Activated T-cell treated with anti-CD3 and anti-CD28 coated beads, Interleukin-2, amount 50 U/mL, for 72 hours (primary cell): ENCODE data around the gene ETNK2. TPM values are rescaled to one million over a fixed set of nuclear protein-coding genes. Genes with fewer than 3 reads are reported as not detected.

Experiments used
- ATAC-seq, 2 donors: fragments of 150-1000 bp; cut with Tn5 transposase; replicated peaks in 1 of 2; 2 replicates each; pipeline ENCODE4 v1.10.0; 2021; ENCODE audit warnings: moderate library complexity in 2 of 2, mild to moderate bottlenecking in 1 of 2
- DNase-seq, 2 donors: peaks; one replicate each; pipeline ENCODE4 v3.0.0; 2021 to 2022; ENCODE audit warnings: mixed read lengths in 1 of 2
- H3K27ac Mint-ChIP-seq: one replicate; pipeline ENCODE4 v1.8.0; 2022; ENCODE audit warnings: mild to moderate bottlenecking, moderate library complexity, mixed read lengths
- H3K27me3 Mint-ChIP-seq: one replicate; pipeline ENCODE4 v1.8.0; 2022; ENCODE audit warnings: low read depth, mixed read lengths
- H3K36me3 Mint-ChIP-seq, 2 donors: one replicate each; pipeline ENCODE4 v1.8.0; 2022; ENCODE audit warnings: mixed read lengths in 2 of 2, mild to moderate bottlenecking in 1 of 2; ENCODE audit not compliant: insufficient read depth in 2 of 2
- H3K4me1 Mint-ChIP-seq: one replicate; pipeline ENCODE4 v1.8.0; 2022; ENCODE audit warnings: low read depth, mixed read lengths
- H3K4me3 Mint-ChIP-seq, 2 donors: one replicate each; pipeline ENCODE4 v1.8.0; 2022; ENCODE audit warnings: mild to moderate bottlenecking in 2 of 2, mixed read lengths in 2 of 2, moderate library complexity in 2 of 2
- H3K9me3 Mint-ChIP-seq, 2 donors: one replicate each; pipeline ENCODE4 v1.8.0; 2022; ENCODE audit warnings: mixed read lengths in 2 of 2
- total RNA-seq, 2 donors: library from RNA; stranded (reverse); gene quantifications; one replicate each; pipeline ENCODE4 v1.2.3, GENCODE V29; 2022

The ETNK2 gene
- total RNA-seq, 2 donors from 2014 or later: 1.7 TPM

- H3K4me3 Mint-ChIP-seq: no peak overlapping the region
- DNase-seq (no peak), ATAC-seq (no peak)
- no peak overlapping the region for H3K27ac Mint-ChIP-seq
- no peaks in the 10 kb centered on the region for H3K9me3 Mint-ChIP-seq
- no peaks in the 10 kb centered on the region for H3K27me3 Mint-ChIP-seq
- no peaks in the 10 kb centered on the region for H3K36me3 Mint-ChIP-seq
- peaks cover 4% of the 10 kb centered on the region for H3K4me1 Mint-ChIP-seq
These were observed 17.7 kb downstream of the ETNK2 start for GRCh38 chr1:204134103-204134502.

- H3K27me3 Mint-ChIP-seq: no peaks in the 10 kb centered on the region
- DNase-seq: no peak
- H3K36me3 Mint-ChIP-seq: no peaks in the 10 kb centered on the region
- no peak for ATAC-seq
- H3K9me3 Mint-ChIP-seq: no peaks in the 10 kb centered on the region
- H3K4me3 Mint-ChIP-seq: no peak overlapping the region
- peaks cover 13% of the 10 kb centered on the region for H3K4me1 Mint-ChIP-seq
- no peak overlapping the region for H3K27ac Mint-ChIP-seq
These were observed 19.1 kb downstream of the ETNK2 start for GRCh38 chr1:204132718-204133117.

- DNase-seq: no peak
- H3K36me3 Mint-ChIP-seq: no peaks in the 10 kb centered on the region
- H3K4me3 Mint-ChIP-seq: no peak overlapping the region
- no peak for ATAC-seq
- no peak overlapping the region for H3K27ac Mint-ChIP-seq
- H3K4me1 Mint-ChIP-seq: peaks cover 13% of the 10 kb centered on the region
- no peaks in the 10 kb centered on the region for H3K9me3 Mint-ChIP-seq
- H3K27me3 Mint-ChIP-seq: no peaks in the 10 kb centered on the region
These were observed 19.9 kb downstream of the ETNK2 start for GRCh38 chr1:204131978-204132377.

- DNase-seq (no peak), ATAC-seq (no peak)
- H3K4me3 Mint-ChIP-seq: no peak overlapping the region
- no peaks in the 10 kb centered on the region for H3K36me3 Mint-ChIP-seq
- no peaks in the 10 kb centered on the region for H3K27me3 Mint-ChIP-seq
- peaks cover 13% of the 10 kb centered on the region for H3K4me1 Mint-ChIP-seq
- no peaks in the 10 kb centered on the region for H3K9me3 Mint-ChIP-seq
- H3K27ac Mint-ChIP-seq: no peak overlapping the region
These were observed 20.6 kb downstream of the ETNK2 start for GRCh38 chr1:204130981-204131892.

- H3K36me3 Mint-ChIP-seq: no peaks in the 10 kb centered on the region
- DNase-seq: no peak
- H3K4me3 Mint-ChIP-seq: no peak overlapping the region
- no peak overlapping the region for H3K27ac Mint-ChIP-seq
- H3K4me1 Mint-ChIP-seq: peaks cover 13% of the 10 kb centered on the region
- no peaks in the 10 kb centered on the region for H3K27me3 Mint-ChIP-seq
- ATAC-seq: no peak
- no peaks in the 10 kb centered on the region for H3K9me3 Mint-ChIP-seq
These were observed 21.7 kb downstream of the ETNK2 start for GRCh38 chr1:204130178-204130577.

GRCh38 chr1:204128964-204129896 lies 22.6 kb downstream of the ETNK2 start:
- H3K4me1 Mint-ChIP-seq: peaks cover 13% of the 10 kb centered on the region
- peak overlapping the region; percentile 7 to 31 for H3K4me3 Mint-ChIP-seq
- H3K36me3 Mint-ChIP-seq: no peaks in the 10 kb centered on the region
- DNase-seq: peak; percentile 71 to 77
- no peaks in the 10 kb centered on the region for H3K27me3 Mint-ChIP-seq
- H3K27ac Mint-ChIP-seq: no peak overlapping the region
- no peaks in the 10 kb centered on the region for H3K9me3 Mint-ChIP-seq
- ATAC-seq: peak; percentile 91 to 92

GRCh38 chr1:204128464-204128963 lies 23.3 kb downstream of the ETNK2 start:
- no peaks in the 10 kb centered on the region for H3K36me3 Mint-ChIP-seq

GRCh38 chr1:204127597-204128242 lies 24.1 kb downstream of the ETNK2 start:
- Mint-ChIP-seq H3K4me3 (no peak overlapping the region), H3K27me3 (no peaks in the 10 kb centered on the region), H3K27ac (no peak overlapping the region), H3K9me3 (no peaks in the 10 kb centered on the region), H3K4me1 (peaks cover 13% of the 10 kb centered on the region), H3K36me3 (no peaks in the 10 kb centered on the region)
- ATAC-seq (peak in 1 of 2 donors; percentile 23), DNase-seq (peak in 1 of 2 donors; percentile 46)

More at GRCh38 chr1:204128464-204128963, 23.3 kb downstream of the ETNK2 start:
- Mint-ChIP-seq H3K4me1 (peaks cover 13% of the 10 kb centered on the region), H3K9me3 (no peaks in the 10 kb centered on the region), H3K27me3 (no peaks in the 10 kb centered on the region), H3K27ac (no peak overlapping the region), H3K4me3 (peak overlapping the region; percentile 7 to 22)
- peak in 1 of 2 donors; percentile 6 for ATAC-seq
- no peak for DNase-seq

GRCh38 chr1:204126956-204127355 lies 24.9 kb downstream of the ETNK2 start:
- H3K4me1 Mint-ChIP-seq: peaks cover 13% of the 10 kb centered on the region
- H3K9me3 Mint-ChIP-seq: no peaks in the 10 kb centered on the region
- H3K27ac Mint-ChIP-seq: no peak overlapping the region
- DNase-seq (no peak), ATAC-seq (no peak)
- H3K36me3 Mint-ChIP-seq: no peaks in the 10 kb centered on the region
- H3K4me3 Mint-ChIP-seq: no peak overlapping the region
- H3K27me3 Mint-ChIP-seq: no peaks in the 10 kb centered on the region

GRCh38 chr1:204126386-204126785 lies 25.5 kb downstream of the ETNK2 start:
- H3K9me3 Mint-ChIP-seq: no peaks in the 10 kb centered on the region
- DNase-seq: no peak
- no peak for ATAC-seq

GRCh38 chr1:204125759-204126351 lies 26.0 kb downstream of the ETNK2 start:
- Mint-ChIP-seq H3K27ac (no peak overlapping the region), H3K36me3 (no peaks in the 10 kb centered on the region), H3K4me1 (peaks cover 13% of the 10 kb centered on the region), H3K9me3 (no peaks in the 10 kb centered on the region), H3K27me3 (no peaks in the 10 kb centered on the region), H3K4me3 (no peak overlapping the region)
- no peak for DNase-seq
- ATAC-seq: no peak

More at GRCh38 chr1:204126386-204126785, 25.5 kb downstream of the ETNK2 start:
- Mint-ChIP-seq H3K27ac (no peak overlapping the region), H3K4me1 (peaks cover 13% of the 10 kb centered on the region), H3K36me3 (no peaks in the 10 kb centered on the region), H3K4me3 (no peak overlapping the region), H3K27me3 (no peaks in the 10 kb centered on the region)

- Mint-ChIP-seq H3K27ac (no peak overlapping the region), H3K9me3 (no peaks in the 10 kb centered on the region), H3K4me1 (peaks cover 13% of the 10 kb centered on the region), H3K36me3 (no peaks in the 10 kb centered on the region), H3K27me3 (no peaks in the 10 kb centered on the region), H3K4me3 (no peak overlapping the region)
- ATAC-seq: no peak
- DNase-seq: no peak
These were observed 27.2 kb downstream of the ETNK2 start for GRCh38 chr1:204124639-204125038.
